Left ventricle myocardium inferior (tissue), 1 donor: ENCODE measurements around the gene ITIH4. TPM values are rescaled to one million over a fixed set of nuclear protein-coding genes. Genes with fewer than 3 reads are reported as not detected.

Source experiments
- DNase-seq: peaks from one replicate; pipeline ENCODE4 v3.0.0-alpha.2; 2020
- H3K27ac ChIP-seq: fragments of 200-600 bp; replicated peaks from 2 replicates; pipeline ENCODE4 v1.8.0; 2021
- H3K27me3 ChIP-seq: fragments of 200-600 bp; 2 replicates; pipeline ENCODE4 v1.8.0; 2021; ENCODE audit warnings: low read depth
- H3K36me3 ChIP-seq: fragments of 200-600 bp; 2 replicates; pipeline ENCODE4 v1.8.0; 2021
- H3K4me1 ChIP-seq: fragments of 200-600 bp; 2 replicates; pipeline ENCODE4 v1.8.0; 2021
- H3K4me3 ChIP-seq: fragments of 200-600 bp; 2 replicates; pipeline ENCODE4 v1.8.0; 2021; ENCODE audit warnings: mild to moderate bottlenecking, moderate library complexity
- H3K9me3 ChIP-seq: fragments of 200-600 bp; replicated peaks from 2 replicates; pipeline ENCODE4 v1.8.0; 2021
- CTCF ChIP-seq: fragments of 200-600 bp; IDR thresholded peaks from 2 replicates; pipeline ENCODE4 v1.8.0; 2021; ENCODE audit warnings: antibody characterized with exemption, mild to moderate bottlenecking, borderline replicate concordance
- intact Hi-C: fragments of 100-400 bp; cut with micrococcal nuclease; formaldehyde crosslinking; loops from one replicate; pipeline ENCODE4 v1.11.0; 2022
- total RNA-seq: library from RNA; stranded (reverse); fragmentation: NEBNext Ultra II Directional; extraction: Animal tissue kit (Norgen Biotek cat#: 25700); gene quantifications from one replicate; pipeline ENCODE4 v1.2.1, GENCODE V29; 2021
- donor health status: DM: no; HTN: yes; CAD: no; lungs with severe emphysema.

Gene ITIH4
- total RNA-seq, 1 donor from 2014 or later: 5.0 TPM

DNA sequence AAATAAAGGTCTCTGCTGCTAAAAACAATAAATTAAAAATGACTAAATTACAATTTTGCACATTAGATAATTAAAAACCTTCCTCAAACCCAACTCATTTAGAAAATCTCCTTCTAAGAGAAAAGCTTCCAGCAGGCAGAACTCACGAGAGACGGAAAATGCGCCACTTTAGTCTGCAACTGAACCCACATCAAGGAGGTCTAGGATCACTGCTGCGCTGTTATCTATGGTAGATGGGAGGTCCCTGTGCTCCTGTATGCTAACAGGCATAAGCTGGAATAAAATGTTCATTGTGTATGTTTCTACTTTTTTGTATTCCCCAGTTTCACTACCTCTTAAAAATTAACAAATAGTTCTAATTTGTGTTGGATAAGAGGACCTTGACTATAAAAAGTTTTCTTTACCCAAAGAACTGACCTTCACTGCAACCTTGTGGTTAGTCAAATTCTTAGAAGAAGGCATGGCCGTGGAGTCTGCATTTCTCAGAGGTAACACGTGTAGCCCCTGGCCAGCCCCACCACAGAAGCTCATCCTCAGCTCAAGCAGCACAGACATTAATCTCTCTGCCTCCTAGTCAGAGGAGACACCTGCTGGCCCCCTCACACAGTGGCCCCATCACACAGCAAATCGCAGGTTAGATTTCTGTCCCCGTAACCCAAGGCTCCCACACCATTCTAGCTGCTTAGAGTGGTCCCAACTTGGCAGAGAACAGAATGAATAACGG is 44.6 kb upstream of the ITIH4 start:
- TF ChIP-seq CTCF: no peak

DNA sequence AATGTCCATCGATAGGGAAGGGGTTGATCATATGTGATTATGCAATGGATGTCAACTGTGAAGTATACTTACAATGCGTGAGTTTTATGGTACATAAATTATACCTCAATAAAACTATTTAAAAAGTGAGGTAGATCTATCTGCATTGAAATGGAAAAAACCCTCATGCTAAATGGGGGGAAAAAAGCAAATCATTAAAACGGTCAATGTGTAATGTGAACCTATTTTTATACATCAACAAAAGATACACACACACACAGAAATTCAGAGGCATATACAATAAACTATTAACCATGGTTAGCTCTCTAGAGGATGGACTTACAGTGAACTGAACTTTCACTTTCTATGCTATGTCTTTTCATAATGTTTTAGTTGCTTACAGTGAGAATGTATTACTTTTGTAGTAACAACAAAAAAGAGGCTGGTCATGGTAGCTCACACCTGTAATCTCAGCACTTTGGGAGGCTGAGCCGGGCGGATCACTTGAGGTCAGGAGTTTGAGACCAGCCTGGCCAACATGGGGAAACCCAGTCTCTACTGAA is 43.8 kb upstream of the ITIH4 start:
- intact Hi-C loops: no loop called here
- H3K36me3 ChIP-seq: peaks cover 6% of the 10 kb centered on the region
- no peaks in the 10 kb centered on the region for H3K9me3 ChIP-seq
- H3K27me3 ChIP-seq: no peaks in the 10 kb centered on the region
- DNase-seq: no peak
- no peak for TF ChIP-seq CTCF
- H3K4me3 ChIP-seq: no peak overlapping the region
- no peak overlapping the region for H3K27ac ChIP-seq
- no peaks in the 10 kb centered on the region for H3K4me1 ChIP-seq

More for the DNA sequence above, 44.6 kb upstream of the ITIH4 start:
- Histone ChIP-seq H3K9me3 (no peaks in the 10 kb centered on the region), H3K36me3 (peaks cover 10% of the 10 kb centered on the region), H3K27ac (no peak overlapping the region), H3K27me3 (no peaks in the 10 kb centered on the region), H3K4me3 (no peak overlapping the region), H3K4me1 (no peaks in the 10 kb centered on the region)
- intact Hi-C loops: no loop called here
- DNase-seq: no peak

DNA sequence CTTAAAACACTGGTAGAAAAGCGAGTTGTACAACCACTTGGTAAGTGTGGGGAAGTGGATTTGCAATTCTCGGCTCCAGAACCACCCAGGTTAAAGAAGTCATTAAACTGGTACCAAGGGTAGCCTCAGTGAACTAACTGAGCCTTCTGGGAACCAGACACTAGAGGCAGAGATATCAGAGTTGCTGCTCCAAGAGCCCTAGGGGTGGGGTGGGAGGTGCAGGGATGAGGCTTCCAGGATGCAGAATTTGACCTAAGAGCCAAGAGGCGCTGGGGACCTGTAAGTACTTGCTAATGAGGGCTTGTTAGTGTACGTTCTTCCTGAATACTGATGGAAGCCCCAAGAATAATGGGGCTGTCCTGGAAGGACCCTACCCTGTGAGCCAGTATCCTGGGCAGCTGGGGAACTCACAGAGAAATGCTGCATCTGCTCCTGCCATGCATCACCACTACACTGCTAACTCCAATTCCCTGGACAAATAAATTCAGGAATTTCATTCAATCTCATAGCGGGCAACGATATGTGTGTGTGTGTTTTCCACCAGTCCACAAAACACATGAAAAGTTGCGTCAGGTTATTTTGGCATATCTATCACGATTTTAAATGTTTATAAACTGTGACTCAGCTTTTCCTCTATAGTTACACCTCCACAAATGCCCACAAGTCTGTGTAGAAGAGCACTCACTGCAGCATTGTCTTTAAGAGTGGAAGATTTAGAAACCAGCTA is 43.1 kb upstream of the ITIH4 start:
- H3K27me3 ChIP-seq: no peaks in the 10 kb centered on the region
- no peak overlapping the region for H3K27ac ChIP-seq
- H3K4me3 ChIP-seq: no peak overlapping the region
- intact Hi-C loops: no loop called here
- H3K4me1 ChIP-seq: no peaks in the 10 kb centered on the region
- DNase-seq: no peak
- H3K36me3 ChIP-seq: no peaks in the 10 kb centered on the region
- TF ChIP-seq CTCF: no peak
- H3K9me3 ChIP-seq: no peaks in the 10 kb centered on the region

DNA sequence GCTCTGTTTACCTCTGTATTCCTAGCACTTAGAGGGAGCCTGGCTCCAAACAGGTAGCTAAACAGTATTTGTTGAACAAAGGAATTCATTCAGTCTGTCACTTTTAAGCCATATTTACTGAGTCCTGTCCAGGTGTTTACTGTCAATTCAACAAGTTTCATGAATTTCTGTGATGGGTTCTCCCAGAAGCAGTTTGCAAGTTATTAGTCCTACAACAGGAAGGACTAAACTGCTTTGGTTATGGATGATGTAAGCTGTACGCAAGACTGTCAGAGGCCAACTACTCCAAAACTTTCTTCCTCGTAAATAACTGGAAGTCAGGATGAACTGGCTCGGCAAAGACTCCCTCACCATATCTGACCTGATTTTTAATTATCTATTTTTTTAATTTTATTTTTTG is 41.8 kb upstream of the ITIH4 start:
- no peak for TF ChIP-seq CTCF
- intact Hi-C loops: no loop called here
- no peak for DNase-seq
- Histone ChIP-seq H3K4me3 (no peak overlapping the region), H3K27me3 (no peaks in the 10 kb centered on the region), H3K4me1 (no peaks in the 10 kb centered on the region), H3K27ac (no peak overlapping the region), H3K9me3 (no peaks in the 10 kb centered on the region), H3K36me3 (no peaks in the 10 kb centered on the region)

DNA sequence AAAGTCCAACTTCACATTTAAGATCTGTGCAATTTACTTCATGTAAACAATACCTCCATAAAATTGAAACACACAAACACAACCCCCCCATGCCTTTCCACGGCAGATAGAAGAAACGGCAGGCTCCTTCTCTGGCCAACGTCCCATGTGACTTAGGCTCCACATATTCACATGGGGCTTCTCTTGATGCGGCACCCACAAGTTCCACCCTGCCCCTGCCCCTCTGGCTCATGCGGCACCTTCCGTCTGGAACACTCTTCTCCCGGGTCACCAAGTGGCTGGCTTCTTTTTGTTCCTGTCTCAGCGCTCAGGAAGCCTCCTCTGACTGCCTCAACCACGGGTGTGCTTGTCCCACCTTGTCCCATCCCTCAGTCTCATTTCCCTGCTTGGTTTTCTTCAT is 41.3 kb upstream of the ITIH4 start:
- intact Hi-C loops: no loop called here
- Histone ChIP-seq H3K27me3 (no peaks in the 10 kb centered on the region), H3K4me1 (no peaks in the 10 kb centered on the region), H3K27ac (no peak overlapping the region), H3K4me3 (no peak overlapping the region), H3K9me3 (no peaks in the 10 kb centered on the region), H3K36me3 (peaks cover 3% of the 10 kb centered on the region)
- no peak for TF ChIP-seq CTCF
- DNase-seq: no peak
